A673 (cell line): ENCODE data around the gene CIP2A.

Experiments used
- EZH2 ChIP-seq: fragments of 200-600 bp; sonication (generic); IDR thresholded peaks from 2 replicates; pipeline ENCODE4 v1.6.1; 2017; ENCODE audit warnings: borderline replicate concordance, low read depth, mild to moderate bottlenecking, mixed read lengths, antibody characterized with exemption, low read length; ENCODE audit not compliant: poor library complexity, severe bottlenecking
- TF ChIP-seq, protein P1 (sequence below): fragments of 300-800, 200-600 bp; sonication (generic); conservative IDR thresholded peaks from 2 replicates; pipeline ENCODE4 v1.5.1; 2017; ENCODE audit warnings: low read depth, mild to moderate bottlenecking, antibody characterized with exemption, low read length, moderate library complexity, mixed read lengths

DNA sequence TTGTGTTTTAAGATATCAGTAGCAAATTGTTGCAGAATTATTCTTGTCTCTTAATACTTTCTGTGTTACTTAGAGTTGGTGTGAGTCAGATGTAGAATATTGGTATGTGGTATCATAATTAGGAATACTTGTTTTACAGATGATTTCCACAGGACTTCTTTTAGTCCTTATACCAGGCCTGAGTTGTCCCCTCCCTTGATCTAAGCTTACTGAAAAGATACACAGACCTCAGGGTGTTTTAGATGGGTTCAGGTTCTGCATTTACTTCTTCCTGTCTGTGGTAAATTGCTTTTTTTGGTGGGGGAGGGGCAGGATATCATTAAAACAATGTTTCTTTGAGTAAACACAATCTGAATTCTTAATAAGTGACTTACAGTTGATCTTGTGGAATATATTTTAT lies 14.5 kb upstream of the CIP2A start:
- TF ChIP-seq EZH2: no peak
- TF ChIP-seq, protein P1, sequence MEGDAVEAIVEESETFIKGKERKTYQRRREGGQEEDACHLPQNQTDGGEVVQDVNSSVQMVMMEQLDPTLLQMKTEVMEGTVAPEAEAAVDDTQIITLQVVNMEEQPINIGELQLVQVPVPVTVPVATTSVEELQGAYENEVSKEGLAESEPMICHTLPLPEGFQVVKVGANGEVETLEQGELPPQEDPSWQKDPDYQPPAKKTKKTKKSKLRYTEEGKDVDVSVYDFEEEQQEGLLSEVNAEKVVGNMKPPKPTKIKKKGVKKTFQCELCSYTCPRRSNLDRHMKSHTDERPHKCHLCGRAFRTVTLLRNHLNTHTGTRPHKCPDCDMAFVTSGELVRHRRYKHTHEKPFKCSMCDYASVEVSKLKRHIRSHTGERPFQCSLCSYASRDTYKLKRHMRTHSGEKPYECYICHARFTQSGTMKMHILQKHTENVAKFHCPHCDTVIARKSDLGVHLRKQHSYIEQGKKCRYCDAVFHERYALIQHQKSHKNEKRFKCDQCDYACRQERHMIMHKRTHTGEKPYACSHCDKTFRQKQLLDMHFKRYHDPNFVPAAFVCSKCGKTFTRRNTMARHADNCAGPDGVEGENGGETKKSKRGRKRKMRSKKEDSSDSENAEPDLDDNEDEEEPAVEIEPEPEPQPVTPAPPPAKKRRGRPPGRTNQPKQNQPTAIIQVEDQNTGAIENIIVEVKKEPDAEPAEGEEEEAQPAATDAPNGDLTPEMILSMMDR: no peak
